Urinary bladder (tissue), 4 donors: ENCODE results near the gene ELF2. TPM values are rescaled to one million over a fixed set of nuclear protein-coding genes. Genes with fewer than 3 reads are reported as not detected.
"Not testable (repeated sequence)": the region's sequence is repeated elsewhere in the genome, so short reads cannot be mapped to it uniquely, and the experiment has no call there.

Experiments
- DNase-seq: peaks from one replicate; pipeline ENCODE4 v3.0.0-alpha.2; 2015; ENCODE audit errors: extremely low spot score
- H3K27ac ChIP-seq: one replicate; pipeline ENCODE4 v1.5.1; 2013; ENCODE audit warnings: low read depth, mild to moderate bottlenecking, moderate library complexity
- H3K36me3 ChIP-seq: one replicate; pipeline ENCODE4 v1.6.1; 2013; ENCODE audit warnings: mild to moderate bottlenecking, moderate library complexity; ENCODE audit not compliant: insufficient read depth
- H3K4me1 ChIP-seq: one replicate; pipeline ENCODE4 v1.6.1; 2013; ENCODE audit warnings: mild to moderate bottlenecking, moderate library complexity; ENCODE audit not compliant: insufficient read depth
- H3K4me3 ChIP-seq: one replicate; pipeline ENCODE4 v1.5.1; 2013; ENCODE audit warnings: low read depth, low read length
- WGBS: extraction: QIAGEN DNeasy Blood & Tissue Kit; methylation state at CpG from one replicate; pipeline ENCODE4 v1.1.7; 2013; 5-methylcytosine and 5-hydroxymethylcytosine counted together
- polyA plus RNA-seq: library from polyadenylated mRNA; stranded (reverse); fragments of 200-250 nt; gene quantifications from one replicate; pipeline ENCODE4 v1.2.3, GENCODE V29; 2013
- total RNA-seq: library from RNA; depleted of rRNA; stranded (reverse); fragments of >200 nt; gene quantifications from one replicate; pipeline ENCODE4 v1.2.3, GENCODE V29; 2014
- donor health status: healthy with polysubstance abuse.
- donor health status: healthy.

ELF2 gene
- total and polyA plus RNA-seq, 2 donors: 29.6 to 136 TPM

DNA sequence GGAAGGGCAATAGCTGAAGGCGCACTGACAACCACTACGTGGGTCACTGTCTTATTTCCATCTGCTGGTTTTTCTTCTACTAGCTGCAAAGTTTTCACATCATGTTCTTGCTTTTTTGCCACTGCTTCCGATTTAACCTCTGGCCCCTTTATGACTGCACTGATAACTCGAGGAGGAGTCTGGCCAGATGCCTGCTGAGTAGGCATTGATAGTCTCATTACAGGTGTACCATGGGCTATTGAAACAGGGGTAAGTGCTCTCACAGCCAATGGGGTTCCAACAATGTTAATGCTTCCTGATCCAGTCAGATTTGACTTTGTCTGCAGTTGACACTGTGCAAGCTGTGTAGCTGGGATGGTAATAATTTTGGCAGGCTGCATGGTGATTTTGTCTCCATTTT is 118.0 kb downstream of the ELF2 start:
- H3K27ac ChIP-seq, H3K36me3 ChIP-seq, H3K4me3 ChIP-seq, DNase-seq, H3K4me1 ChIP-seq: not testable (repeated sequence)
- 74% methylated on average over 4 of the region's 4 CpGs for WGBS

DNA sequence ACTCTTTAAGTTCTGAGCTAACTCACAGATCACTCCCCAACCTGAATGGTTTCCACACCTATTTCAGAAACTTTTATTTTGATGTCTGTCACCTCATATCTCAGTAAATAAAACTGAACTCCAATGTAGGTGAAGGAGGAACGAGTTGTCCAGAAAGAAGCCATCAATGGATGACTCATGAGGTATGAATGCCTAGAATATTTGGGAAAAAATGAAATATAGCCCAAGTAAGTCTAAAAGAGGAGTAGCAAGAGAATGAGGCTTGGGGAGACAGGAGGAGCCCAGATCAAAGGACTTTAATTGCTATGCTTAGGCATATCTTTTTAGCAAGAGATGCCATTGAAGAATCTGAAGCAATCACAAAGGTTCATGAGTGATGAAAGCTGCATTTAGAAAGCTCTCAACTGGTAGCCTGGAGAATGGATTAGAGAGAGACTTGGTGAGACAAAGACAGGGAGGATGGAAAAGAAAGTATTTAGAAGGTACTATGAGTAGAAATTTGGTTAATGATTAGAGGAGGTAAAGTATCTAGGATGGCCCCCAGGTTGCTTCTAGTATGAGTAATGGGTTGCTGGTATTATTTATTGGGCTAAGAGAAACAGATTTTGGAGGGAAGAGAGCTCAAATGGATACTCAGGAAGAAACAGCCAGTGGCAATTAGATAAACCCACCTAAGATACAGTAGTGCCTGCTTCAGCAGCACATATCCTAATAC is 122.1 kb downstream of the ELF2 start:
- no peak for DNase-seq
- Histone ChIP-seq H3K36me3 (peaks cover 1% of the 10 kb centered on the region), H3K27ac (no peak overlapping the region), H3K4me3 (no peak overlapping the region), H3K4me1 (no peaks in the 10 kb centered on the region)
- 42% methylated on average over 1 of the region's 1 CpG for WGBS

DNA sequence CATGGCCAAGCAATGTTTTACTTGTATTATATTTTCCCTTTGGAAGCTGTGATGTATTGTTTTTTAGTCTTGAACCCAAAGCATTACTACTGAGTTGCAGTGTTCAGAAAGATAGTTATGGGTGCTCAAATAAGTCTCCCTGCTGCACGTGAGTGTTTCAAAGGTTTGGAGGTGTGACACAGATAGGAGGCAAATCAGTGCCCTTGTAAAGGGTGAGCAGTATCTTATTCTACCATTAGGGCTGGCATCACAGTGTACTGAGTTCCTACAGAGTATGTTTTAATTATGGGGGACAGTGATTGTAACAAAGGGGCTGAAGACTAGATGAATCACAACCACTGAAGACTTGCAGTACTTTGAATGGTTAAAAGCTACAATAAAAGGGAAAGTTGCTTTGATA is 123.1 kb downstream of the ELF2 start:
- Histone ChIP-seq H3K4me1 (no peaks in the 10 kb centered on the region), H3K36me3 (peaks cover 1% of the 10 kb centered on the region), H3K4me3 (no peak overlapping the region), H3K27ac (no peak overlapping the region)
- DNase-seq: no peak
- WGBS: 79% methylated on average over 1 of the region's 1 CpG

DNA sequence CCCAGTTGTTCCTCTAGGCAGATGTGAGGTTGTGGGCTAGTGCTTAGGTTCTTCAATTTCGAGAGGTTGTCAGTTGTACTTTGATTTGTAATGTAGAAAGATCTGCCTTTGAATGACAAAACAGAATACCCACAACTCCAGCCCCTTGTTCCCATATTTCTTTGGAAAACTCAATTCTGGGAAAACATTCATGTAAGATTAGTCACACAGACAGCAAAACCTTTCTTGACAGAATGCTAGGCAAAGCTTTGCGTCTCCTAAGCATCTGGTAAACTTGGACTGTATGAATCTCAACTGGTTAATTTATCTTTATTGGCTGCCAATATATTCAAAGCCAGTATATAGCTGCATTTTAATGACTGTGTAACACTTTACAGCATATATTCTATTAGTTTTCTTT is 126.6 kb downstream of the ELF2 start:
- 85% methylated on average over 2 of the region's 2 CpGs for WGBS
- Histone ChIP-seq H3K4me1 (no peaks in the 10 kb centered on the region), H3K36me3 (peaks cover 1% of the 10 kb centered on the region), H3K27ac (no peak overlapping the region), H3K4me3 (no peak overlapping the region)
- DNase-seq: no peak

DNA sequence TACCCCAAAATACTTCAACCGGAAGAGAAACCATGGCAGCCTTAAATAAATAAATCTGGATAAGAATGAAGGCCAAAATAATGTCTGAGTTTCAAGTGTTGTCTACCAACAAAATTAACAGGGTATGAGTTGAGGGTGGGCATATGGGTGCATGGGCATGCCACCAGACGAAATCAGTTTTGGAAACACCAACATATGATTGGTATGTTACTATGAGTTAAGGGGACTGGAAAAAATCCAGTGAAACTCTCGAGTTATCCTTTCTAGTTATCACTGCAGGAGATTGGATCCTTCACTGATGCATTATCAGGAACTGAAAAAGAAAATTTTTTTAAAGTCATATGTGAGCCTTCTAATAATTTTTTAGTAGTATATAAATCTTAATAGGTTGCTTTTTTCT is 129.0 kb downstream of the ELF2 start:
- no peaks in the 10 kb centered on the region for H3K36me3 ChIP-seq
- DNase-seq: no peak
- H3K4me1 ChIP-seq: no peaks in the 10 kb centered on the region
- no peak overlapping the region for H3K4me3 ChIP-seq
- H3K27ac ChIP-seq: no peak overlapping the region
- 84% methylated on average over 3 of the region's 3 CpGs for WGBS

DNA sequence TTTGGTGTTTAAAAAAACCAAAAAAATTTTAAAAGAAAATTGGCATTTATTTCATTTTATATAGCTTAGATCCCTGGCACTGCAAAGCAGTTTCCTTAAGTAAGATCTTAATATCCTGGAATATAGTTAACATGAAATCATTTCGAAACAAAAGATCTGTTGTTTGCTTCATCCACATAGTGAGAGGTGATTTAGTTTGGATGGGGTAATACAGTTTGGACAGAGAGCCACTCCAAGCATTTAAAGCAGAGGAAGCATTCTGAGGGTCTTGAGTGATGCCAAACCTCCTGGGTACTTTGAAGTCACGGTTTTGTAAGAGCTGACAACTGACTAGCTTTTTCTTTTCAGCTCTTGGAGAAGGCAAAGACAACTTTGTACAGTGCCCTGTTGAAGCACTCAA is 132.7 kb downstream of the ELF2 start:
- no peak overlapping the region for H3K27ac ChIP-seq
- 80% methylated on average over 2 of the region's 2 CpGs for WGBS

DNA sequence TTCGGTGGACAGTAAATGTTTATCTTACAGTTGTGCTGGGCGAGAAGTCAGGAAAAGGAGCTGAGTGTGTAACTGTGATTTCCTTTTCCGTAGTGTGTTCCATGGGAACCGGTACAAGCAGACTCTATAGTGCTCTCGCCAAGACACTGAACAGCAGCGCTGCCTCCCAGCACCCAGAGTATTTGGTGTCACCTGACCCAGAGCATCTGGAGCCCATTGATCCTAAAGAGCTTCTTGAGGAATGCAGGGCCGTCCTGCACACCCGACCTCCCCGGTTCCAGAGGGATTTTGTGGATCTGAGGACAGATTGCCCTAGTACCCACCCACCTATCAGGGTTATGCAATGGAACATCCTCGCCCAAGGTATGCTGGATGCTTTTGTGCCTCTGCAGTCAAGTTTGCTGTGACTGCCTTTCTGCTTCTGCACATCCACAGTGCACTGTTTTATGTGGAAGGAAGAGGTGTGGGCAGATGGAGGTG is 134.0 kb downstream of the ELF2 start:
- no peak for DNase-seq
- H3K36me3 ChIP-seq: no peaks in the 10 kb centered on the region
- 37% methylated on average over 10 of the region's 10 CpGs for WGBS
- no peak overlapping the region for H3K27ac ChIP-seq
- H3K4me1 ChIP-seq: no peaks in the 10 kb centered on the region
- no peak overlapping the region for H3K4me3 ChIP-seq

More for the DNA sequence above, 132.7 kb downstream of the ELF2 start:
- Histone ChIP-seq H3K4me3 (no peak overlapping the region), H3K4me1 (no peaks in the 10 kb centered on the region), H3K36me3 (no peaks in the 10 kb centered on the region)
- DNase-seq: no peak

DNA sequence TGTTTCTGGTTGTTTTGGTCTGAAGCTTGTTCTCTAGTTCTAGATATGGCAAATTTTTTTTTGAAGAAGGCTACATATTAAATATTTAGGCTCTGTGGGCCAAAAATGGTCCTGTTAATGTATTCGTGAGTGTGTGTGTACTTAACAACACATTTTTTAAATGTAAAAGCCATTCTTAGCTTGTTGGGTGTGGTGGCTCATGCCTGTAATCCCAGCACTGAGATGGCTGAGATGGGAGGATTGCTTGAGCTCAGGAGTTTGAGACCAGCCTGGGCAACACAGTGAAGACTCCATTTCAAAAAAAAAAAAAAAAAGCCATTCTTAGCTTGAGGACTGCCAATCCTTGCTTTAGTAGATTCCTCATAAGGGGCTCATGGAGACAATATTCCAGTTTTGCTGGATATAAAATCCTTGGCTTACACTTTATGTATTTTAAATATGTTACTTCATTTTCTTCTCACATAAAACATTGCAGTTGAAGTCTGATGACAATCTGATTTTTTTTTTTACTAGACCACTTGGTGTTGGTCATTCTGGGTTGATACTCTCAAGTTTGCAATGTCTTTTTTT is 138.1 kb downstream of the ELF2 start:
- H3K36me3 ChIP-seq: no peaks in the 10 kb centered on the region
- DNase-seq: no peak
- 87% methylated on average over 1 of the region's 1 CpG for WGBS
- H3K4me1 ChIP-seq: no peaks in the 10 kb centered on the region
- H3K4me3 ChIP-seq: no peak overlapping the region
- no peak overlapping the region for H3K27ac ChIP-seq

DNA sequence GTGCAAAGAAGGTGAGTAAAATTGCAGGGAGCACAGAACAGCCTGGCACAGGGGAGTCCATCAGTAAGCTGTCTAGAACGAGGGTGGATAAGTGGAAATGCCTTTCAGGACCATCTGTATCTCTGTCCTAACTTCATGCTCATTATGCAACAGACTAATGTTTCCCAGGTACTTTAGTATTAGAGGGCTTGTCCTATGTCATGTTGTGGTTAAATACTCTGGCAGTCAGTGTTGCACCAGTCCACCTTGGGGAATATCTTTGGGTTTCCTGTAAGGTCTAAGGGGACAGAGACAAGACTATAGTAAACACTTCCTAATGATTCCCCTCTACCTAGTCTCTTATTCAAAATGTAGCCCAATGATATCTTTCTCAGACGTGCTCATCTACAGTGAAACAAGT is 140.1 kb downstream of the ELF2 start:
- WGBS: 92% methylated on average over 2 of the region's 2 CpGs
- Histone ChIP-seq H3K36me3 (no peaks in the 10 kb centered on the region), H3K27ac (no peak overlapping the region), H3K4me3 (no peak overlapping the region), H3K4me1 (no peaks in the 10 kb centered on the region)
- DNase-seq: no peak

DNA sequence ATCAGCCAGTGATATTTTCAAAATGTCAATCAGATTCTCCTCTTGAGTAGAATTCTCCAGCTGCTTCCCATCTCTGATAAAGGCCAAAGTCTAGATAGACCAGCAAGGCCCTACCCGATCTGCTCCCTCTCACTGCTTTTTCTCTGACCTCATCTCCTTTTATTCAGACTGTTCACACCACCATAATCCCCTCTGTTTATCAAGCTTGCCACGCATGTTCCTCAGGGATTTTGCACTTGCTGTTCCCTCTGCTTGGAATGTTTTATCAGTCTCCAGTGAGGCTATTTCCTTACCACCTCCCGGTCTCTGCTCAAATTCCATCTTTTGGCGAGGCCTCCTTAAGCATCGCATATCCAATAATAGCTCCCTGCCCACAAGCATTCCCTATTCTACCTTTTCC is 141.4 kb downstream of the ELF2 start:
- WGBS: 85% methylated on average over 5 of the region's 5 CpGs
- no peak for DNase-seq
- Histone ChIP-seq H3K36me3 (no peaks in the 10 kb centered on the region), H3K4me1 (no peaks in the 10 kb centered on the region), H3K27ac (no peak overlapping the region), H3K4me3 (no peak overlapping the region)

DNA sequence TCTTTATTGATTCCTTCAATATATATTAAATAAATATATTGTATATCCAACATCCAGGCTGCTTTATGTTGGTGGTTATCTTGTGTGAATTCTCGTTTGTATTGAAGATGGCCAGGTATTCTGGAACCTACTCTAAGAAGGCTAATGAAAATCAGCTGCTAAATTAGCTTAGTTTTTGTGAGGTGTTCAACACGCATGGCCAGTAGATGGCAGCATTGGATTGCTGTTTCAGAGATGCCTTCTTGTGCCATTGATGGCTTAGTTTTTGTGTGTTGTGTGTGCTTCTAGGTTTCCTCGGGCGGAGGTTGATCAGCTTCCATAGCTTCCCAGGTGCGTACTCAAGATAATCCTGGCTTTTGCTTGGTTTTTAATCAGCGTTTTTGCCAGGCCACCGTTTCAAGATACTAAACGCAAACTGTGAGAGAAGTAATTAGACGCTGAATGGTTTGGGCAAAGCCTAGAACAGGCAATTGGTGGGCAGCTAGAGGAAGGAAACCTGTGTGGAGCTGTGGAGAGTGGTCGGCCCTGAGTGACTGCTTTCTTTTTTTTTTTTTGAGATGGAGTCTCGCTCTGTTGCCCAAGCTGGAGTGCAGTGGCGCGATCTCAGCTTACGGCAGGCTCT is 146.3 kb downstream of the ELF2 start:
- peak; percentile 55 for DNase-seq
- WGBS: 48% methylated on average over 14 of the region's 14 CpGs
- no peak overlapping the region for H3K27ac ChIP-seq
- no peaks in the 10 kb centered on the region for H3K36me3 ChIP-seq
- H3K4me1 ChIP-seq: no peaks in the 10 kb centered on the region
- H3K4me3 ChIP-seq: no peak overlapping the region

DNA sequence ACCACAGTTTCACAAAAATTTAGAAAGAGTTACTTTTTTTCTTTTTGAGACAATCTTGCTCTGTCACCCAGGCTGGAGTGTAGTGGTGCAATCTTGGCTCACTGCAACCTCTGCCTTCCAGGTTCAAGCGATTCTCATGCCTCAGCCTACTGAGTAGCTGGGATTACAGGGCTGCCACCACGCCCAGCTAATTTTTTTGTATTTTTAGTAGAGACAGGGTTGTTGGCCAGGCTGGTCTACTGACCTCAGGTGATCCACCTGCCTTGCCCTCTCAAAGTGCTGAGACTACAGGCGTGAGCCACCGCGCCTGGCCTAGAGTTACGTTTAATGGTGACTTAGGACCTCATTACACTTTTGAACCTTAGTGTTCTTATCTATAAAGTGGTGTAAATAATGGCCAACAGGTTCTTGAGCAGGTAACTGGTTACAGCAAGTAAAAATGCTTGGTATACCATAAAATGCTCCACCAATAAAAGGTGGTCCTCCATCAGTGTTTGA is 147.1 kb downstream of the ELF2 start:
- 89% methylated on average over 6 of the region's 6 CpGs for WGBS
- H3K4me3 ChIP-seq, H3K27ac ChIP-seq, DNase-seq, H3K4me1 ChIP-seq, H3K36me3 ChIP-seq: not testable (repeated sequence)

DNA sequence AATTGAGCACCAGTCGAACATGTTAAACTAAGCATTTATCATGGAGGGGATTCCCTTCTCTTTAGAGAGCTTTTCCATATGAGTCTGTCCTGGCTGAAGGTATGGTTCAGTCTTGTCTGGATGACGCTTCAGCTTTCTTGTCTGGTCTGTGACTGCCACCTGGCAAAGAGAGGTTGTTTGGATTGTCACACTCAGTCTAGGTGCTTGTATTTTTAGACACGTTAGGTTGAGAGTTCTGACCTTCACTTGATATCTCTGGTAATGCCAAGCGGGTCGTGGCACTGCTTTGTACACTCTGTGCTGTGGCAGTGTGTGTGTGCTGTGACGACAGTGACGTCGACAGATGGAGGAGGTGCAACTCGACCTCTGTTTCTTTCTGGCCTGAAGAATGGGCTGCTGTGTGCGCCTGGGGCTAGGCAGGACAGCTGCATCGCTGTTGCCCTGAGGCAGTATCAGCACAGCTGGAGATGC is 148.8 kb downstream of the ELF2 start:
- no peak overlapping the region for H3K4me3 ChIP-seq
- 84% methylated on average over 11 of the region's 11 CpGs for WGBS
- H3K36me3 ChIP-seq: no peaks in the 10 kb centered on the region
- H3K4me1 ChIP-seq: no peaks in the 10 kb centered on the region
- no peak overlapping the region for H3K27ac ChIP-seq
- no peak for DNase-seq

DNA sequence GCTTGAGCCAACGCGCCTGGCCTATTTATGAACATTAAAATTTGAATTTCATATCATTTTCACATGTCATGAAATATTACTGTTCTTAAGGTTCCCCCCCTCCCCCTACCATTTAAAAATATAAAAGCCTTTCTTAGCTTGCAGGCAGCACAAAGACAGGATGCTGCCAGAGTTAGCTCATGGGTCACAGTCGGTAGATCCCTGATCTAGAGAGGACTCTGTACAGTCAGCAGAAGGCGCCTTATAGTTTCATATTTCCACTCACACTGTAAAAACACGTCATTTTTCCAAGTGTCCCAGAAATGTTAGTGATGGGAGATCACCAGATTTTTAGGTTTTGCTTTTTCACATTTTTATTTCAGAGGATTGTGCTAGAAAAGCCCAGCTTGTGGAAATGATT is 149.2 kb downstream of the ELF2 start:
- WGBS: 82% methylated on average over 5 of the region's 5 CpGs
- no peak for DNase-seq
- Histone ChIP-seq H3K27ac (no peak overlapping the region), H3K36me3 (no peaks in the 10 kb centered on the region), H3K4me3 (no peak overlapping the region), H3K4me1 (no peaks in the 10 kb centered on the region)
